GM12891 (cell line): ENCODE results near the gene ANKRD44.

Experiments used
- PAX5 ChIP-seq: IDR thresholded peaks from 2 replicates; pipeline ENCODE4 v1.6.1; 2011; ENCODE audit warnings: low read length, moderate library complexity, mild to moderate bottlenecking; ENCODE audit not compliant: insufficient read depth, severe bottlenecking
- POLR2A ChIP-seq: IDR thresholded peaks from 2 replicates; pipeline ENCODE4 v1.6.1; 2011; ENCODE audit warnings: low read depth, low read length, control low read depth
- POLR2AphosphoS5 ChIP-seq: IDR thresholded peaks from 2 replicates; pipeline ENCODE4 v1.6.1; 2011; ENCODE audit warnings: low read depth, low read length, control low read depth
- SPI1 ChIP-seq: IDR thresholded peaks from 2 replicates; pipeline ENCODE4 v1.6.1; 2011; ENCODE audit warnings: low read depth, low read length, control low read depth
- TAF1 ChIP-seq: IDR thresholded peaks from 2 replicates; pipeline ENCODE4 v1.6.1; 2011; ENCODE audit warnings: low read depth, low read length, control low read depth

DNA sequence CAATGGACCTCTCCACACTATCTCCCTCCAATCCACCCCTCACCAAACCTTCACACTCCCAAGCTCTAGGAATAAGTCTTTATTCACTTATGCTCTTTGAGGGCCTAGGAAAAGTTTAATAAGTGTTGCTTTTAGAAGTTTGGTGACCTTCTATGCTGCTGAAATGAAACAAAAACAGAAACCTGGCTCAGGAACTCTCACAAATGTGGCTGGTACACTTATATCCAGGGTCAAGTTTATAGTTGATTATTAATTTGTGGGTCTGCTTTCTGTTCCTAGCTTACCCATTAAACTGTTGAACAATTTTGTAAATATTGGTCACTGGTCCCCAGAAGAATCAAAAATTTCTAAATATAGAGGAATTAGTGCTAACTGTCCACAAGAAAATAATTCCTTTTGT, 14.2 kb upstream of the ANKRD44 start:
- TF ChIP-seq POLR2AphosphoS5 (no peak), SPI1 (no peak), POLR2A (no peak), TAF1 (no peak), PAX5 (no peak)
